ENCODE data around the gene PF4V1.

PF4V1 gene

GRCh38 chr4:73853246-73853704 is at the start of gene PF4V1:
Gene PF4V1 (plus strand): TSS chr4:73853296. CDS start chr4:73853363, 67 bp downstream.
- no peak within 1 kb of the TSS for H3K9ac ChIP-seq (ENCODE audit: low read length)
- H3K4me3 ChIP-seq (ENCODE audit: low read depth, low read length, poor library complexity, severe bottlenecking): no peak within 1 kb of the TSS
- no peak within 1 kb of the TSS for H3K27ac ChIP-seq (ENCODE audit: low read depth, low read length, poor library complexity, severe bottlenecking)
- TF ChIP-seq EZH2 (IDR thresholded peaks at IDR 0.05; ENCODE audit: borderline replicate concordance, low read length): no peak
- TF ChIP-seq CTCF (IDR thresholded peaks at IDR 0.05; ENCODE audit: low read length): no peak
- no peaks in the 10 kb centered on the region for H3K4me1 ChIP-seq (ENCODE audit: insufficient read depth, low read length, severe bottlenecking)
- no peaks in the 10 kb centered on the region for H3K36me3 ChIP-seq (ENCODE audit: insufficient read depth, low read length)
- H3K4me2 ChIP-seq (ENCODE audit: low read length): no peak within 1 kb of the TSS
- no peaks in the 10 kb centered on the region for H3K27me3 ChIP-seq (ENCODE audit: insufficient read depth, low read length)
- no peaks in the 10 kb centered on the region for H3K9me2 ChIP-seq (ENCODE audit: low read depth, low read length)
- H4K20me1 ChIP-seq (ENCODE audit: insufficient read depth, low read length): no peaks in the 10 kb centered on the region
- H2AFZ ChIP-seq (ENCODE audit: low read length): no peak within 1 kb of the TSS
- no peaks in the 10 kb centered on the region for H3K9me3 ChIP-seq (ENCODE audit: low read length)
- H3K79me2 ChIP-seq (ENCODE audit: insufficient read depth, low read length): no peaks in the 10 kb centered on the region
- H3F3A ChIP-seq (ENCODE audit: insufficient read depth, low read length): no peaks in the 10 kb centered on the region

- no peak overlapping the region for H3K9ac ChIP-seq (ENCODE audit: low read length)
- H3K4me1 ChIP-seq (ENCODE audit: insufficient read depth, low read length, severe bottlenecking): no peaks in the 10 kb centered on the region
- no peak for TF ChIP-seq CTCF (IDR thresholded peaks at IDR 0.05; ENCODE audit: low read length)
Observed at GRCh38 chr4:73810191-73810590, 42.9 kb upstream of the PF4V1 start.

GRCh38 chr4:73811841-73812240 is 41.3 kb upstream of the PF4V1 start:
- Histone ChIP-seq H4K20me1 (ENCODE audit: insufficient read depth, low read length) (no peaks in the 10 kb centered on the region), H3K9me2 (ENCODE audit: low read depth, low read length) (no peaks in the 10 kb centered on the region), H3K4me1 (ENCODE audit: insufficient read depth, low read length, severe bottlenecking) (no peaks in the 10 kb centered on the region), H3K27me3 (ENCODE audit: insufficient read depth, low read length) (no peaks in the 10 kb centered on the region), H3F3A (ENCODE audit: insufficient read depth, low read length) (no peaks in the 10 kb centered on the region), H3K36me3 (ENCODE audit: insufficient read depth, low read length) (no peaks in the 10 kb centered on the region), H3K79me2 (ENCODE audit: insufficient read depth, low read length) (no peaks in the 10 kb centered on the region), H2AFZ (ENCODE audit: low read length) (no peak overlapping the region), H3K4me3 (ENCODE audit: low read depth, low read length, poor library complexity, severe bottlenecking) (no peak overlapping the region), H3K4me2 (ENCODE audit: low read length) (no peak overlapping the region), H3K27ac (ENCODE audit: low read depth, low read length, poor library complexity, severe bottlenecking) (no peak overlapping the region), H3K9me3 (ENCODE audit: low read length) (no peaks in the 10 kb centered on the region), H3K9ac (ENCODE audit: low read length) (no peak overlapping the region)
- no peak for TF ChIP-seq EZH2 (IDR thresholded peaks at IDR 0.05; ENCODE audit: borderline replicate concordance, low read length)
- no peak for TF ChIP-seq CTCF (IDR thresholded peaks at IDR 0.05; ENCODE audit: low read length)

More at GRCh38 chr4:73810191-73810590, 42.9 kb upstream of the PF4V1 start:
- no peaks in the 10 kb centered on the region for H3F3A ChIP-seq (ENCODE audit: insufficient read depth, low read length)
- no peaks in the 10 kb centered on the region for H3K9me2 ChIP-seq (ENCODE audit: low read depth, low read length)
- H4K20me1 ChIP-seq (ENCODE audit: insufficient read depth, low read length): no peaks in the 10 kb centered on the region
- no peaks in the 10 kb centered on the region for H3K9me3 ChIP-seq (ENCODE audit: low read length)
- H3K79me2 ChIP-seq (ENCODE audit: insufficient read depth, low read length): no peaks in the 10 kb centered on the region
- H3K4me2 ChIP-seq (ENCODE audit: low read length): no peak overlapping the region
- no peak overlapping the region for H3K27ac ChIP-seq (ENCODE audit: low read depth, low read length, poor library complexity, severe bottlenecking)
- H3K4me3 ChIP-seq (ENCODE audit: low read depth, low read length, poor library complexity, severe bottlenecking): no peak overlapping the region
- no peak overlapping the region for H2AFZ ChIP-seq (ENCODE audit: low read length)
- no peaks in the 10 kb centered on the region for H3K27me3 ChIP-seq (ENCODE audit: insufficient read depth, low read length)
- no peaks in the 10 kb centered on the region for H3K36me3 ChIP-seq (ENCODE audit: insufficient read depth, low read length)
